Trophoblast cell (in vitro differentiated cells and primary cell): ENCODE measurements around the gene CEBPG.

ENCODE experiments used
- DNase-seq, 2 donors: peaks; one replicate each; pipeline ENCODE4 v3.0.0-alpha.2; 2016
- H2AFZ ChIP-seq: 2 replicates; pipeline ENCODE4 v1.6.1; 2013; ENCODE audit warnings: low read length, moderate library complexity, mild to moderate bottlenecking; ENCODE audit not compliant: insufficient read depth, poor library complexity
- H2AK5ac ChIP-seq: 2 replicates; pipeline ENCODE4 v1.6.1; 2013; ENCODE audit warnings: mild to moderate bottlenecking, low read length
- H2BK120ac ChIP-seq: 2 replicates; pipeline ENCODE4 v1.6.1; 2013; ENCODE audit warnings: low read length, mild to moderate bottlenecking, moderate library complexity; ENCODE audit not compliant: insufficient read depth, poor library complexity
- H2BK12ac ChIP-seq: 2 replicates; pipeline ENCODE4 v1.6.1; 2013; ENCODE audit warnings: mild to moderate bottlenecking, low read length, moderate library complexity
- H2BK5ac ChIP-seq: 2 replicates; pipeline ENCODE4 v1.6.1; 2013; ENCODE audit warnings: low read length, low read depth, moderate library complexity, mild to moderate bottlenecking; ENCODE audit not compliant: poor library complexity
- H3K14ac ChIP-seq: 2 replicates; pipeline ENCODE4 v1.6.1; 2013; ENCODE audit warnings: mild to moderate bottlenecking, low read length
- H3K18ac ChIP-seq: 2 replicates; pipeline ENCODE4 v1.6.1; 2013; ENCODE audit warnings: mild to moderate bottlenecking, low read length
- H3K23ac ChIP-seq: 2 replicates; pipeline ENCODE4 v1.6.1; 2013; ENCODE audit warnings: low read length
- H3K27ac ChIP-seq: 2 replicates; pipeline ENCODE4 v1.5.1; 2013; ENCODE audit warnings: low read depth, mild to moderate bottlenecking, inconsistent platforms, low read length, moderate library complexity
- H3K27me3 ChIP-seq: 2 replicates; pipeline ENCODE4 v1.6.1; 2013; ENCODE audit warnings: inconsistent platforms, mild to moderate bottlenecking, low read length, moderate library complexity; ENCODE audit not compliant: insufficient read depth
- H3K36me3 ChIP-seq, 2 experiments: 1 replicate in 1 of 2; 2 replicates in 1 of 2; pipeline ENCODE4 v1.6.1; 2013; ENCODE audit warnings: low read length in 2 of 2, mild to moderate bottlenecking in 2 of 2, moderate library complexity in 1 of 2; ENCODE audit not compliant: insufficient read depth in 2 of 2, control insufficient read depth in 1 of 2
- H3K4ac ChIP-seq: 2 replicates; pipeline ENCODE4 v1.6.1; 2013; ENCODE audit warnings: low read depth, mild to moderate bottlenecking, low read length, moderate library complexity
- H3K4me1 ChIP-seq, 2 experiments: 1 replicate in 1 of 2; 2 replicates in 1 of 2; pipeline ENCODE4 v1.6.1; 2013; ENCODE audit warnings: low read length in 2 of 2, mild to moderate bottlenecking in 2 of 2, moderate library complexity in 1 of 2; ENCODE audit not compliant: insufficient read depth in 2 of 2, control insufficient read depth in 1 of 2
- H3K4me2 ChIP-seq: 2 replicates; pipeline ENCODE4 v1.6.1; 2013; ENCODE audit warnings: inconsistent platforms, mild to moderate bottlenecking, low read length, moderate library complexity
- H3K4me3 ChIP-seq: 2 replicates; pipeline ENCODE4 v1.5.1; 2013; ENCODE audit warnings: mild to moderate bottlenecking, low read depth, low read length, inconsistent platforms
- H3K79me1 ChIP-seq: one replicate; pipeline ENCODE4 v1.6.1; 2013; ENCODE audit warnings: low read length
- H3K79me2 ChIP-seq: 2 replicates; pipeline ENCODE4 v1.6.1; 2013; ENCODE audit warnings: low read length, mild to moderate bottlenecking; ENCODE audit not compliant: control insufficient read depth, insufficient read depth, poor library complexity
- H3K9ac ChIP-seq: 2 replicates; pipeline ENCODE4 v1.6.1; 2013; ENCODE audit warnings: mild to moderate bottlenecking, low read length
- H3K9me3 ChIP-seq: 2 replicates; pipeline ENCODE4 v1.6.1; 2013; ENCODE audit warnings: low read depth, mild to moderate bottlenecking, control low read depth, inconsistent platforms, low read length; ENCODE audit not compliant: insufficient read depth
- H4K12ac ChIP-seq: 2 replicates; pipeline ENCODE4 v1.6.1; 2013; ENCODE audit warnings: low read depth, mild to moderate bottlenecking, low read length, moderate library complexity
- H4K8ac ChIP-seq: 2 replicates; pipeline ENCODE4 v1.6.1; 2013; ENCODE audit warnings: low read depth, mild to moderate bottlenecking, low read length, moderate library complexity
- H4K91ac ChIP-seq: one replicate; pipeline ENCODE4 v1.6.1; 2013; ENCODE audit warnings: low read depth, mild to moderate bottlenecking, low read length, moderate library complexity
- WGBS: extraction: QIAGEN DNeasy Blood & Tissue Kit; methylation state at CpG from one replicate; pipeline ENCODE4 v1.1.7; 2013; ENCODE audit warnings: missing lambda C conversion rate; ENCODE audit not compliant: insufficient read length, insufficient coverage; ENCODE audit errors: extremely low coverage; 5-methylcytosine and 5-hydroxymethylcytosine counted together

The CEBPG gene

DNA sequence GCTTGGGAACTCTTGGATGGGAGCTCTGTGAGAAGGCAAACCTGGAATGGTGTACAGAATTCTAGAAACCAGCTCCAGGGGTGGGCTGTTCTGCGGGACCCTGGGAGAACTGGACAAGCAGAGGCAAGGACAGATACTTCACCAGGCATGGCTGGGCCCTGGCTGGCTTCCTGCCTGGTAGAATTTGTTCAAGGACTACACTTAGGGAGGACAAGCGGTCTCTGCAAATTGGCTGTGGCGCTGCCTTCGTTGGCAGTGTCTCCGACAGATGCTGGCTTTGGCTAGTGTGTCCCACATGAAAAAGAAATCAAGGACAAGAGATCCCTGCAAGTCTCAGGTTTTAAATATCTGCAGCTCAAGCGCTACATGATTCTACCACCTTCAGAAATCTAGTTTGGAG, 12.4 kb downstream of the CEBPG start:
- Histone ChIP-seq H4K12ac (no peak overlapping the region), H3K14ac (no peak overlapping the region), H4K8ac (no peak overlapping the region), H3K9me3 (no peaks in the 10 kb centered on the region), H2BK12ac (no peak overlapping the region), H3K36me3 (peaks cover 8 to 21% of the 10 kb centered on the region in 2 experiments), H3K4me1 (peaks cover 0 to 3% of the 10 kb centered on the region in 2 experiments), H3K79me2 (no peaks in the 10 kb centered on the region), H3K27ac (no peak overlapping the region), H3K18ac (no peak overlapping the region), H3K9ac (no peak overlapping the region), H2AFZ (no peak overlapping the region), H4K91ac (no peak overlapping the region), H3K79me1 (no peaks in the 10 kb centered on the region), H3K4ac (no peak overlapping the region), H2BK5ac (no peak overlapping the region), H3K27me3 (no peaks in the 10 kb centered on the region), H3K23ac (no peak overlapping the region), H3K4me2 (no peak overlapping the region), H2BK120ac (no peak overlapping the region), H3K4me3 (no peak overlapping the region), H2AK5ac (no peak overlapping the region)
- no peak for DNase-seq
- WGBS, result no CpG with 5 or more reads among the region's 6 CpGs

DNA sequence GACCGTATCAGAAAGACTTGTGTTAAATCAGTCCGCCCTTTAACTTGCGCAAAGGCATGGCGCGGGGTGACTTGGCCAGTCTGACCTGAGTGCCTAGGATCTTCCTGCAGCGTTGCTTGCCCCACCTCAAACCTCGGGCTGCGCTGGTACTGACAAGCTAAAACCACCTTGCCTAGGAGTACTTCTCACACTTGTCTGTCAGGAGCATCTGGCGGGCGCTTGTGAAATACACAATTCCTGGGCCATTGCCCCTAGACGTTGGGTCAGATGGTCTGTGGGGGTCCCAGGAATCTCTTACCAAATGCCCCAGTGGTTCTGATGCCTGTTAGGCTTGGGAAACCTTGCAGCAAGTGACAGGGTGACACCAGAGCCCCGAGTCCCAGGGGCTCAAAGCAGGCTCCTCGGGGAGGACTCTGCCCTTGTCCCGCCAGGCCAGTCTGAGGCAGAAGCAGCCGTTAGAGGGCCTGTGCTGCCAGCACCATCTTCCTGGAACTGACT, 12.9 kb downstream of the CEBPG start:
- H3K79me2 ChIP-seq, result no peaks in the 10 kb centered on the region
- no peak overlapping the region for H3K14ac ChIP-seq
- H2BK120ac ChIP-seq, result no peak overlapping the region
- H2AFZ ChIP-seq, result no peak overlapping the region
- H3K4ac ChIP-seq, result no peak overlapping the region
- no peak overlapping the region for H4K12ac ChIP-seq
- H3K4me3 ChIP-seq, result no peak overlapping the region
- H4K91ac ChIP-seq, result no peak overlapping the region
- no peaks in the 10 kb centered on the region for H3K79me1 ChIP-seq
- no peak for DNase-seq
- no peak overlapping the region for H2BK12ac ChIP-seq
- no peak overlapping the region for H2AK5ac ChIP-seq
- H3K27me3 ChIP-seq, result no peaks in the 10 kb centered on the region
- peaks cover 2% of the 10 kb centered on the region for H3K9me3 ChIP-seq
- peaks cover 0 to 3% of the 10 kb centered on the region in 2 experiments for H3K4me1 ChIP-seq
- no CpG with 5 or more reads among the region's 15 CpGs for WGBS
- no peak overlapping the region for H2BK5ac ChIP-seq
- H3K9ac ChIP-seq, result no peak overlapping the region
- no peak overlapping the region for H4K8ac ChIP-seq
- H3K27ac ChIP-seq, result no peak overlapping the region
- H3K4me2 ChIP-seq, result no peak overlapping the region
- no peak overlapping the region for H3K18ac ChIP-seq
- no peak overlapping the region for H3K23ac ChIP-seq
- peaks cover 6 to 17% of the 10 kb centered on the region in 2 experiments for H3K36me3 ChIP-seq

DNA sequence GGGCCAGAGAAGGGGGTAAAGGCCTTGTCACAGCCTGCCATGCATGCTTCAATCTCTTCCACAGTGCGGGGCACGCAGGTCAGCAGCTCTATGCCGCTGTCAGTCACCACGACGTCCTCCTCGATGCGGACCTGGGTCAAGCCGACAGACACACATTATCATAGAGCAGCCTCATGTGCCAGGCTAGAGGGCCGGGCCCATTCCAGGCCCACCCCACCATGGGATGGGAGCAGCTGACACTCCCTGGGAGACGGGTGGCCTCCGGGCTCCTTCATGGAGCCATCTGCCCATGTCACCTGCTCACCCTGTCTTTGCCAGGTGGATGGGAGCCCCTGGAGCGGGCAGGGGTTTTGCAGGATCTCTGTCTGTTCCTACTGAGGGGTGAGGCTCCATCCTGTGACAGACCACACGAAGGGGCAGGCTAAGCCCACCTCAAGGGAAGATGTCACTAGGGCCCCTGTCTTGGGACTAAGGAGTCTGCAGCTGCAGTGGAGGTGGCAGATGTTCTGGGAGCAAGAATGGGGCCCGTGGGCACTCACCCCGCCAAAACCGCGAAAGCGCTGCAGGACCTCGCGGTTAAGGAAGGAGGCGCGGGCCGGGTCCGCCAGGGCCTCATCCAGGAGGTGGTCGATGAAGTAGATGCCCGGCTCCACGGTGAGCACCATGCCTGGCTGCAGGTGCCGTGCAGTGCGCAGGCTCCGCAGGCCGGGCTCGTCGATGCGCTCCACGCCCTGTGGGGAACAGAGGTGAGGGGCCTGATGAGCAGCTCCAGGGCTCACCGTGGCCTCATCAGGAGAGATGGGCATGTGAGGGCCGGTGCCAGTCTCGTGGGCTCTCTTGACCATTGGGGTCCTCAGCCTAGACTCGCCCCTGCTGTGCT, 14.1 kb downstream of the CEBPG start:
- H2AK5ac ChIP-seq, result no peak overlapping the region
- no peak overlapping the region for H2BK5ac ChIP-seq
- H3K18ac ChIP-seq, result no peak overlapping the region
- no peak for DNase-seq
- H3K4me3 ChIP-seq, result no peak overlapping the region
- no peak overlapping the region for H4K91ac ChIP-seq
- H3K9me3 ChIP-seq, result peaks cover 2% of the 10 kb centered on the region
- H4K12ac ChIP-seq, result no peak overlapping the region
- H3K36me3 ChIP-seq, result peaks cover 6 to 17% of the 10 kb centered on the region in 2 experiments
- peaks cover 0 to 3% of the 10 kb centered on the region in 2 experiments for H3K4me1 ChIP-seq
- no peak overlapping the region for H3K14ac ChIP-seq
- H2BK12ac ChIP-seq, result no peak overlapping the region
- peak overlapping the region; percentile 6 for H2AFZ ChIP-seq
- WGBS, result no CpG with 5 or more reads among the region's 39 CpGs
- H3K79me2 ChIP-seq, result no peaks in the 10 kb centered on the region
- H3K4ac ChIP-seq, result no peak overlapping the region
- no peak overlapping the region for H4K8ac ChIP-seq
- no peak overlapping the region for H2BK120ac ChIP-seq
- no peak overlapping the region for H3K27ac ChIP-seq
- no peaks in the 10 kb centered on the region for H3K79me1 ChIP-seq
- no peaks in the 10 kb centered on the region for H3K27me3 ChIP-seq
- no peak overlapping the region for H3K4me2 ChIP-seq
- H3K23ac ChIP-seq, result no peak overlapping the region
- H3K9ac ChIP-seq, result no peak overlapping the region

DNA sequence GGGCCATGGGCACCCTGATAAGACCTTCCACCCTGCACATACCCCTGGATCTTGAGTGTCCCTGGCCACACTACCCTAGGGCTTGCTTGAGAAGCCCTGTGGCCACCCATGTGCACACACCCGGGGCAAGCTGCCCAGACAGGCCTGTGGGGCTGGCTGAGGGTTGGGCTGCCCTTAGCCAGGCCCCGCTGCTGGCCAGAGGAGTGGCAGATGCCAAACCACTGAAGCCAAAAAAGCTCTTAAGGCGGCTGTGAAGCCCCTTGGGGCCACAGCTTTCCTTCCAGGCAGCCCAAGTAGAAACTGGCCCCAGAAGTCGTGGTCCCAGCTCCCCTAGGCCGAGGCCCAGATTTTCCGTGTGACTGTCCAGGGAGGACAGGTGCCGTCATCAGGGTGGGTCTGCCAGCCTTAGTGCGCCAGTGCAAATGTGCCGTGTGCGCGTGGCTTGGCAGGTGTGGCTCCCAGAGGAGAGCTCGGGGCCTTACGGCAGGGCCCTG, 14.8 kb downstream of the CEBPG start:
- H2BK5ac ChIP-seq, result no peak overlapping the region
- H3K9me3 ChIP-seq, result peaks cover 2% of the 10 kb centered on the region
- H2BK12ac ChIP-seq, result no peak overlapping the region
- no peak overlapping the region for H2AFZ ChIP-seq
- no peak overlapping the region for H3K9ac ChIP-seq
- H3K27me3 ChIP-seq, result no peaks in the 10 kb centered on the region
- H3K4me1 ChIP-seq, result peaks cover 0 to 3% of the 10 kb centered on the region in 2 experiments
- H3K23ac ChIP-seq, result no peak overlapping the region
- peaks cover 6 to 17% of the 10 kb centered on the region in 2 experiments for H3K36me3 ChIP-seq
- H3K79me2 ChIP-seq, result no peaks in the 10 kb centered on the region
- no peak for DNase-seq
- no peak overlapping the region for H4K12ac ChIP-seq
- H2BK120ac ChIP-seq, result no peak overlapping the region
- H3K4me2 ChIP-seq, result no peak overlapping the region
- H3K4me3 ChIP-seq, result no peak overlapping the region
- no peak overlapping the region for H3K4ac ChIP-seq
- WGBS, result no CpG with 5 or more reads among the region's 13 CpGs
- no peak overlapping the region for H3K14ac ChIP-seq
- H2AK5ac ChIP-seq, result no peak overlapping the region
- H3K27ac ChIP-seq, result no peak overlapping the region
- H3K18ac ChIP-seq, result no peak overlapping the region
- no peak overlapping the region for H4K91ac ChIP-seq
- no peaks in the 10 kb centered on the region for H3K79me1 ChIP-seq
- H4K8ac ChIP-seq, result no peak overlapping the region
